Vagina (tissue), 2 donors: ENCODE data around the gene BGLAP. TPM values are rescaled to one million over a fixed set of nuclear protein-coding genes. Genes with fewer than 3 reads are reported as not detected.

Source experiments
- DNase-seq, 2 donors: peaks; one replicate each; pipeline ENCODE4 v3.0.0-alpha.2; 2017; ENCODE audit errors: extremely low spot score in 2 of 2
- H3K27ac ChIP-seq: fragments of 200-600 bp; sonication (generic); one replicate; pipeline ENCODE4 v1.5.1; 2019
- H3K27me3 ChIP-seq: fragments of 200-600 bp; sonication (generic); one replicate; pipeline ENCODE4 v1.5.1; 2019
- H3K36me3 ChIP-seq, 2 donors: fragments of 200-600 bp; sonication (generic); one replicate each; pipeline ENCODE4 v1.5.1; 2017 to 2019
- H3K4me1 ChIP-seq: fragments of 200-600 bp; sonication (generic); one replicate; pipeline ENCODE4 v1.5.1; 2019
- H3K4me3 ChIP-seq, 2 donors: fragments of 200-600 bp; sonication (generic); 1 replicate in 1 of 2; 2 replicates in 1 of 2; pipeline ENCODE4 v1.5.1; 2016 to 2019
- H3K9me3 ChIP-seq: fragments of 200-600 bp; sonication (generic); one replicate; pipeline ENCODE4 v1.5.1; 2019
- CTCF ChIP-seq, 3 experiments: fragments of 450-650 bp in 2 of 3; fragments of 200-600 bp in 1 of 3; sonication (generic) in 1 of 3; IDR thresholded peaks; one replicate each; pipeline ENCODE4 v1.5.1; 2017 to 2019; ENCODE audit warnings: antibody characterized with exemption in 3 of 3, mild to moderate bottlenecking in 2 of 3, moderate library complexity in 2 of 3
- POLR2A ChIP-seq, 2 donors: fragments of 450-650 bp; IDR thresholded peaks; one replicate each; pipeline ENCODE4 v1.6.1; 2017; ENCODE audit warnings: antibody characterized with exemption in 2 of 2, mild to moderate bottlenecking in 2 of 2, moderate library complexity in 2 of 2
- POLR2AphosphoS5 ChIP-seq, 2 donors: sonication (generic); formaldehyde crosslinking; IDR thresholded peaks; one replicate each; pipeline ENCODE4 v1.9.0; 2017; ENCODE audit warnings: antibody characterized with exemption in 2 of 2, mild to moderate bottlenecking in 2 of 2, low read depth in 1 of 2; ENCODE audit not compliant: insufficient read depth in 1 of 2
- intact Hi-C: fragments of 100-400 bp; cut with DNase I; formaldehyde crosslinking; loops from one replicate; pipeline ENCODE4 v1.15.1; 2023
- small RNA-seq: library from RNA; depleted of rRNA; stranded (forward); fragments of <200 nt; gene quantifications from one replicate; pipeline ENCODE3, GENCODE V24; 2016
- total RNA-seq: library from RNA; depleted of rRNA; stranded (reverse); fragments of >200 nt; gene quantifications from one replicate; pipeline ENCODE4 v1.2.3, GENCODE V29; 2016

The BGLAP gene
- total RNA-seq, 1 donor from 2014 or later = not detected

- peak; percentile 56 to 77 for TF ChIP-seq POLR2AphosphoS5 (IDR thresholded peaks at IDR 0.05; ENCODE audit: insufficient read depth in 1 of 2, low read depth in 1 of 2)
- TF ChIP-seq POLR2A (IDR thresholded peaks at IDR 0.05) = peak in 1 of 2 donors; percentile 8
- TF ChIP-seq CTCF (IDR thresholded peaks at IDR 0.05) = no peak
- DNase-seq = no peak
- Histone ChIP-seq H3K4me1 (peaks cover 44% of the 10 kb centered on the region), H3K36me3 (peaks cover 0 to 12% of the 10 kb centered on the region in 2 donors), H3K27ac (peak overlapping the region; percentile 81), H3K4me3 (peak overlapping the region; percentile 38 to 56), H3K27me3 (no peaks in the 10 kb centered on the region), H3K9me3 (no peaks in the 10 kb centered on the region)
- intact Hi-C loops = no loop called here
These were observed 49.5 kb downstream of the BGLAP start for GRCh38 chr1:156291226-156292061.

Small RNA genes lying within 50 kb of the gene (small RNA-seq; reads per million reads assigned to genes)
- not detected for gene RF00568

Other genes with a start within 250 kb of the BGLAP start
- 187 TPM for gene SSR2, start 221.2 kb upstream of the BGLAP start, total RNA-seq
- 27.0 TPM for gene UBQLN4, start 188.4 kb upstream of the BGLAP start, total RNA-seq
- gene LAMTOR2, start 187.4 kb upstream of the BGLAP start, total RNA-seq = 73.9 TPM
- 52.1 TPM for gene RAB25, start 181.0 kb upstream of the BGLAP start, total RNA-seq
- 1.2 TPM for gene MEX3A, start 159.7 kb upstream of the BGLAP start, total RNA-seq
- 436 TPM for gene LMNA, start 127.5 kb upstream of the BGLAP start, total RNA-seq
- gene SEMA4A, start 88.6 kb upstream of the BGLAP start, total RNA-seq = 18.7 TPM
- gene SLC25A44, start 48.1 kb upstream of the BGLAP start, total RNA-seq = 14.0 TPM
- gene PMF1, start 29.2 kb upstream of the BGLAP start, total RNA-seq = 44.7 TPM
- 2.0 TPM for gene PAQR6, start 5.9 kb downstream of the BGLAP start, total RNA-seq
- gene SMG5, start 40.6 kb downstream of the BGLAP start, total RNA-seq = 57.7 TPM
- gene TMEM79, start 42.1 kb downstream of the BGLAP start, total RNA-seq = 27.3 TPM
- gene GLMP, start 53.5 kb downstream of the BGLAP start, total RNA-seq = 36.1 TPM
- not detected for gene VHLL, start 57.1 kb downstream of the BGLAP start, total RNA-seq
- 186 TPM for gene CCT3, start 96.1 kb downstream of the BGLAP start, total RNA-seq
- not detected for gene TSACC, start 96.3 kb downstream of the BGLAP start, total RNA-seq
- not detected for gene RHBG, start 127.0 kb downstream of the BGLAP start, total RNA-seq